Measurements from ENCODE around the gene RPLP1. TPM values are rescaled to one million over a fixed set of nuclear protein-coding genes. Genes with fewer than 3 reads are reported as not detected.

The RPLP1 gene
- total RNA-seq, 4 donors from 2014 or later: 849 to 1,174 (median 925) TPM

DNA sequence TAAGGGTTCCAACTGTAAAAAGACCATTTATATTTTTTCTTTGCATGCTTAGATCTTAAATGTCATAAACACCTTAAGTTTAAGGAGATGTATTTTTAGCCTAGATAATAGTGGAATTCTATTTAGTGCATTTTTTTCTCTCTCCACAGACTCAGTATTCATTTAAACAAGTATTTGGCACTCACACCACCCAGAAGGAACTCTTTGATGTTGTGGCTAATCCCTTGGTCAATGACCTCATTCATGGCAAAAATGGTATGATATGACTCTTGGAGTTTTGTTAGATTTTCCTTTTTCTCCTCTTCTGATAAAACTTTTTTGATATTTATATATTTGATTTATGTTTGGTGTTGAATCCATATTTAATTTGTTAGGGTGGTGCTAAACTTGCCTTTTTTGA lies 31.1 kb upstream of the RPLP1 start:
- ATAC-seq (no peak), DNase-seq (no peak)
- no peak for TF ChIP-seq POLR2A (IDR thresholded peaks at IDR 0.05)
- TF ChIP-seq, protein P1, sequence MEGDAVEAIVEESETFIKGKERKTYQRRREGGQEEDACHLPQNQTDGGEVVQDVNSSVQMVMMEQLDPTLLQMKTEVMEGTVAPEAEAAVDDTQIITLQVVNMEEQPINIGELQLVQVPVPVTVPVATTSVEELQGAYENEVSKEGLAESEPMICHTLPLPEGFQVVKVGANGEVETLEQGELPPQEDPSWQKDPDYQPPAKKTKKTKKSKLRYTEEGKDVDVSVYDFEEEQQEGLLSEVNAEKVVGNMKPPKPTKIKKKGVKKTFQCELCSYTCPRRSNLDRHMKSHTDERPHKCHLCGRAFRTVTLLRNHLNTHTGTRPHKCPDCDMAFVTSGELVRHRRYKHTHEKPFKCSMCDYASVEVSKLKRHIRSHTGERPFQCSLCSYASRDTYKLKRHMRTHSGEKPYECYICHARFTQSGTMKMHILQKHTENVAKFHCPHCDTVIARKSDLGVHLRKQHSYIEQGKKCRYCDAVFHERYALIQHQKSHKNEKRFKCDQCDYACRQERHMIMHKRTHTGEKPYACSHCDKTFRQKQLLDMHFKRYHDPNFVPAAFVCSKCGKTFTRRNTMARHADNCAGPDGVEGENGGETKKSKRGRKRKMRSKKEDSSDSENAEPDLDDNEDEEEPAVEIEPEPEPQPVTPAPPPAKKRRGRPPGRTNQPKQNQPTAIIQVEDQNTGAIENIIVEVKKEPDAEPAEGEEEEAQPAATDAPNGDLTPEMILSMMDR (IDR thresholded peaks at IDR 0.05 in 4 of 5, conservative IDR thresholded peaks at IDR 0.05 in 1 of 5): no peak
- Histone ChIP-seq H3K27ac (no peak overlapping the region), H3K4me3 (no peak overlapping the region), H3K4me1 (no peaks in the 10 kb centered on the region), H3K27me3 (no peaks in the 10 kb centered on the region), H3K9me3 (no peaks in the 10 kb centered on the region), H3K36me3 (no peaks in the 10 kb centered on the region)
- intact Hi-C loops (cut with DNase I; ENCODE audit: low total_unique reads) (no loop called here), in situ Hi-C loops (cut with MboI; ENCODE audit: low sequenced_read_pairs in 4 of 4) (no loop called here)

DNA sequence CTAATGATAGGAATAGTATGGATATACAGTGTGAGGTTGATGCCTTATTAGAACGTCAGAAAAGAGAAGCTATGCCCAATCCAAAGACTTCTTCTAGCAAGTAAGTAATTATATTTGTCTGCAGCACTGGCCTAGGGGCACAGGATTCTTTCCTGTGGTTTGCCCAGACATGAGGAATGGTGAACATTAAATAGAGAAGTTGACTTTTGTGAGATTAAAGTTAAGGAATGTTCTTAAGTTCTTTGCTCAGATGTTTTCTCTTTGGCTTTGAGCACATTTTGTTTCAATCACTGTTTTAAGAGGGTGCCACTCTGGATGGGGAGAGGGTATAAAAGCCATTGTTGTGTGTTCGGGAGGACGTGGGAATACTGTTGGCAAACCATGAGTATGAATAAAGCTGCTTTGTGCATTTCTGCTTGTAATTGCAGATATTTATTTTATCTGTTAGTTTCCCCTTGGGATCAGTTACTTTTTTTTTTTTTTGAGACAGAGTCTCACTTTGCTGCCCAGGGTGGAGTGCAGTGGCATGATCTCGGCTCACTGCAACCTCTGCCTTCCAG lies 30.2 kb upstream of the RPLP1 start:
- ATAC-seq (no peak), DNase-seq (no peak)
- Histone ChIP-seq H3K27me3 (no peaks in the 10 kb centered on the region), H3K36me3 (no peaks in the 10 kb centered on the region), H3K27ac (no peak overlapping the region), H3K4me1 (no peaks in the 10 kb centered on the region), H3K4me3 (no peak overlapping the region), H3K9me3 (no peaks in the 10 kb centered on the region)
- in situ Hi-C loops (cut with MboI; ENCODE audit: low sequenced_read_pairs in 4 of 4): no loop called here
- TF ChIP-seq, protein P1 (IDR thresholded peaks at IDR 0.05 in 4 of 5, conservative IDR thresholded peaks at IDR 0.05 in 1 of 5): no peak
- intact Hi-C loops (cut with DNase I; ENCODE audit: low total_unique reads): no loop called here

DNA sequence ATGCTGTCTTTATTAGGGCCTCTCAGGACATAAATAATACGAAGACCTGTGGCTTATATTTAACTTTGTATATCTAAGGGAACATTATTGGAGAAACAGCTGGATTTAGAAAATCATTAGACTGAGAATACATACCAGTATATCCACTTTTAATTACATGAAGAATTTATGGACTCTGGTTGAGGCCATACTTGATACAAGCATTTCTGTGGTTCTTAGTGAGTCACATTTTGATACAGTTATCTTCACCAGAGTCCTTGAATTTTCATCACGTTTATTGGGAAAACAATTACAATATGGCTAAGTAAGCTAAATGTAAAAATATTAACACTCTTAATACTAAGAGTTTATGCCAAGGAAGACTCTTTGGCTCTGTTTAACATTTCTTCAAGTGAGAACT lies 28.6 kb upstream of the RPLP1 start:
- no peak overlapping the region for H3K27ac ChIP-seq
- no peak overlapping the region for H3K4me3 ChIP-seq
- in situ Hi-C loops (cut with MboI; ENCODE audit: low sequenced_read_pairs in 4 of 4): no loop called here
- TF ChIP-seq POLR2A (IDR thresholded peaks at IDR 0.05): no peak
- TF ChIP-seq, protein P1 (IDR thresholded peaks at IDR 0.05 in 4 of 5, conservative IDR thresholded peaks at IDR 0.05 in 1 of 5): no peak
- DNase-seq (no peak), ATAC-seq (no peak)
- no peaks in the 10 kb centered on the region for H3K4me1 ChIP-seq
- no peaks in the 10 kb centered on the region for H3K36me3 ChIP-seq
- no peaks in the 10 kb centered on the region for H3K9me3 ChIP-seq
- no peaks in the 10 kb centered on the region for H3K27me3 ChIP-seq
- intact Hi-C loops (cut with DNase I; ENCODE audit: low total_unique reads): no loop called here

DNA sequence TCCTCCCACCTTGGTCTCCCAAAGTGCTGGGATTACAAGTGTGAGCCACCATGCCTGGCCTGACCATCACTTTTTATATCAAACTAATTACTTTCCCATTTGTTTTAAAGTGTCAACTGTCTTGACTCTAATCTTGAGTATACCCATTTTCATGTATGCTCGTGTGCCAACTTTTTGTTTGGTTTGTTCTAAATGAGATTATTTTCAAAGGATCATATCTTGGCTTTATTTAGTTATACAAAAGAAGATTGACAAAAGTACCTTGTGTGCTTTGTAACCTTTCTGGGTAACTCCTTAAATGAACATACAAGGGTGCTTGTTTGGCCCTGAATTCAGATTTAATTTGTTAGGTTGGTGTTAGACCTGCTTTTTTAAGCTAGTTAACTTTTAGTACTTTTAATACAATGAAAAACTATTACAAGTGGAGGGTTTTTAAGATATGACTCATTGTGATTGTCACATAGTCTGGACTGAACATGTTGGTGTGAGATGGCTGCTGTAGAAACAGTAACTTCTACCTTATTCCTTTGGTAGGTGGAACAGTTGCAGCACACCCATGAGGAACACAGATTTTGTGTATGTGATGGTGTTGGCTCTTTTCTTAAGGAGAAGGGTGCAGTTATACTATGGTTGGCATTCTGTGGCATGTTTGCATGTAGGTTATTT lies 27.7 kb upstream of the RPLP1 start:
- Histone ChIP-seq H3K9me3 (no peaks in the 10 kb centered on the region), H3K36me3 (no peaks in the 10 kb centered on the region), H3K4me1 (no peaks in the 10 kb centered on the region), H3K27ac (no peak overlapping the region), H3K27me3 (no peaks in the 10 kb centered on the region), H3K4me3 (no peak overlapping the region)
- in situ Hi-C loops (cut with MboI; ENCODE audit: low sequenced_read_pairs in 4 of 4) (no loop called here), intact Hi-C loops (cut with DNase I; ENCODE audit: low total_unique reads) (no loop called here)
- no peak for TF ChIP-seq POLR2A (IDR thresholded peaks at IDR 0.05)
- TF ChIP-seq, protein P1 (IDR thresholded peaks at IDR 0.05 in 4 of 5, conservative IDR thresholded peaks at IDR 0.05 in 1 of 5): no peak
- ATAC-seq (no peak), DNase-seq (no peak)

DNA sequence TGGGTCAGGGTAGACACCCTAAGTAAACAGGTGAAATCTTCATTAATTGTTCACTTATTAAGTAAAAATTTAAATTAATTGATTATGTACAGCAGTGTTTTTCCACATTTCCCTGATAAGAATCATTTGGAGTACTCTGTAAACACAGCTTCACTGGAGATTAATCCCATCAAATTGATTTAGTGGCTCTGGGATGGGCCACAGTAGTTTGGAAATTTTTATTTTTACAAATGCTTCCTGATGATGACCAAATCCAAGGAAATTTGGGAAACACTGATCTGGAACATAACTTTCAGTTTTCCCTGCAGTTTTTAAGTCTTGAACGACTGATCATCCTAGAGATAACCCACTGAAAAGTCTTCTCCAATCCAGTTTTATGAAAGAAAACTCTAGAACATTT lies 18.8 kb upstream of the RPLP1 start:
- ATAC-seq: no peak
- intact Hi-C loops (cut with DNase I; ENCODE audit: low total_unique reads): no loop called here
- TF ChIP-seq, protein P1 (IDR thresholded peaks at IDR 0.05 in 4 of 5, conservative IDR thresholded peaks at IDR 0.05 in 1 of 5): no peak
- no peak for TF ChIP-seq POLR2A (IDR thresholded peaks at IDR 0.05)

More for the DNA sequence above, 18.8 kb upstream of the RPLP1 start:
- in situ Hi-C loops (cut with MboI; ENCODE audit: low sequenced_read_pairs in 4 of 4): no loop called here
- H3K9me3 ChIP-seq: no peaks in the 10 kb centered on the region
- no peaks in the 10 kb centered on the region for H3K4me1 ChIP-seq
- H3K4me3 ChIP-seq: no peak overlapping the region
- DNase-seq: no peak
- H3K36me3 ChIP-seq: no peaks in the 10 kb centered on the region
- H3K27me3 ChIP-seq: no peaks in the 10 kb centered on the region
- no peak overlapping the region for H3K27ac ChIP-seq
